Dendritic cell treated with granulocyte-macrophage colony-stimulating factor and Interleukin-4, amounts not matched to agents 40 ng/mL and 50 ng/mL, for 4 days (primary cell): ENCODE measurements around the gene ADAD2.
A peak's percentile ranks its signal among the peaks of the same experiment; 100 is the strongest.

Experiments used
- H3K27ac Mint-ChIP-seq: one replicate; pipeline ENCODE4 v1.8.0; 2022; ENCODE audit warnings: mild to moderate bottlenecking, mixed read lengths
- H3K27me3 Mint-ChIP-seq: one replicate; pipeline ENCODE4 v1.8.0; 2022; ENCODE audit warnings: mild to moderate bottlenecking, mixed read lengths
- H3K36me3 Mint-ChIP-seq: one replicate; pipeline ENCODE4 v1.8.0; 2022; ENCODE audit warnings: low read depth, mixed read lengths
- H3K4me1 Mint-ChIP-seq: one replicate; pipeline ENCODE4 v1.8.0; 2022; ENCODE audit warnings: low read depth, mixed read lengths
- H3K4me3 Mint-ChIP-seq: one replicate; pipeline ENCODE4 v1.8.0; 2022; ENCODE audit warnings: mild to moderate bottlenecking, moderate library complexity, mixed read lengths
- H3K9me3 Mint-ChIP-seq: one replicate; pipeline ENCODE4 v1.8.0; 2022; ENCODE audit warnings: mixed read lengths
- intact Hi-C: fragments of 100-400 bp; cut with micrococcal nuclease; formaldehyde crosslinking; loops from one replicate; pipeline ENCODE4 v1.15.0; 2022

Gene ADAD2

DNA sequence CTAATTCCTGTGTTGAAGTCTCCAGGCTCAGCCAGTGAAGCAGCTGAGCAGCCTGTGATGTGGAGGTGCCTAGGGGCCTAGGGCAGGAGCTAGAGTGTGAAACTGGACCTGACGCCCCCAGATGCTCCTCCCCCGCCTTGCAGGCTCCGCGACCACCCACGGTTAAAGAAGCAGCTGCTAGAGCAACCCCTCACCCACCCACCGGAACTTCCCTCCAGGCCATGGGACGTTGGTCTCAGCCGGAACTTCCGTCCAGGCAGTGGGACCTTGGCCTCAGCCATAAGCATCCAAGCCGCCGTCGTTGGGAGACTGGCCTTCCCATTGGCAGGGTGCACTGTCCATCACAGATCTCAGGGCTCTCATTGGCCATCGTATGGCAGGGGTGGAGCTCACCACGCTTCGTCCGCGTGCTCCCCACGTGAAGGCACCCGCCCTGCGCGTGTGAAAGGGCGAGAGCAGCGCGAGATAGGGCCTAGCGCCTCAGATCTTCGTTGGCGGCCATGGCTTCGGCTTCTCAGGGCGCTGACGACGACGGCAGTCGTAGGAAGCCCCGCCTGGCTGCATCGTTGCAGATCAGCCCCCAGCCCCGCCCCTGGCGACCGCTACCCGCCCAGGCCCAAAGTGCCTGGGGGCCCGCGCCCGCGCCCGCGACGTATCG, at the start of gene ADAD2:
ADAD2 (plus strand) TSS at position 427 of the 658 bp plus-strand sequence; CDS start at position 501, 74 bp downstream.
- H3K4me3 Mint-ChIP-seq = no peak within 1 kb of the TSS
- peaks cover 6% of the 10 kb centered on the region for H3K36me3 Mint-ChIP-seq
- peaks cover 17% of the 10 kb centered on the region for H3K4me1 Mint-ChIP-seq
- peaks cover 14% of the 10 kb centered on the region for H3K27me3 Mint-ChIP-seq
- H3K27ac Mint-ChIP-seq = no peak within 1 kb of the TSS
- intact Hi-C loops = no loop called here
- H3K9me3 Mint-ChIP-seq = no peaks in the 10 kb centered on the region

DNA sequence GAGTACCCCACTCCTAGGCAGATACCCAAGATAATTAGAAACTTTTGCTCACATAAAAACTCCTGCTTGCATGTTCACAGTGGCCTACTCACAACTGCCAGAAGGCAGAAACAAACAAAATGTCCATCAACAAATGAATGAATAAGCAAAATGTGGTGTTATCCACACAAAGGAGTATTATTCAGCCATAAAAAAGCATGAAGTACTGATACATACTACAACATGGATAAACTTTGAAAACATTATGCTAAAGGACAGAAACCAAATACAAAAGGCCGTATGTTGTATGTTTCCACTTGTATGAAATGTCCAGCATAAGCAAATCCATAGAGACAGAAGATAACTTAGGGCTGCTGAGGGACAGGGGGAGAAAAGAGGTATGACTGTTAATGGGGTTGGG, 47.9 kb upstream of the ADAD2 start:
- Mint-ChIP-seq H3K27me3 (peaks cover 21% of the 10 kb centered on the region), H3K36me3 (peaks cover 15% of the 10 kb centered on the region), H3K4me3 (no peak overlapping the region), H3K27ac (no peak overlapping the region), H3K9me3 (no peaks in the 10 kb centered on the region), H3K4me1 (peaks cover 6% of the 10 kb centered on the region)
- intact Hi-C loops = no loop called here

DNA sequence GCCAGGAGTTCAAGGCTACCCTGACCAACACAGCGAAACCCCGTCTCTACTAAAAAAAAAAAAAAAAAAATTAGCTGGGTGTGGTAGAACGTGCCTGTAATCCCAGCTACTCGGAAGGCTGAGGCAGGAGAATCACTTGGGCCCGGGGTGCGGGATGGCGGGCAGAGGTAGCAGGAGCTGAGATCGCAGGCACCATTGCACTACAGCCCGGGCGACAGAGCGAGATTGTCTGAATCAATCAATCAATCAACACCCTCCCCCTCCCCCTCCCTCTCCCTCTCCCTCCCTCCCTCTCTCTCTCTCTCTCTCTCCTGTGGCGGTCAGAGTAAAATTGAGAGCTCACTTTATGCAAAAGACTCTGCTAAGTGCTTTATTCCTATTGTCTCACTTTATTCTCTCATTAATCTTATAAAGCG, 47.2 kb upstream of the ADAD2 start:
- Mint-ChIP-seq H3K9me3 (no peaks in the 10 kb centered on the region), H3K27me3 (peaks cover 21% of the 10 kb centered on the region)
- intact Hi-C loops = loop anchor here (2.0 kb wide), 2 partner anchors 27 to 43 kb away; partner anchors contain the start of genes MBTPS1 and TAF1C

DNA sequence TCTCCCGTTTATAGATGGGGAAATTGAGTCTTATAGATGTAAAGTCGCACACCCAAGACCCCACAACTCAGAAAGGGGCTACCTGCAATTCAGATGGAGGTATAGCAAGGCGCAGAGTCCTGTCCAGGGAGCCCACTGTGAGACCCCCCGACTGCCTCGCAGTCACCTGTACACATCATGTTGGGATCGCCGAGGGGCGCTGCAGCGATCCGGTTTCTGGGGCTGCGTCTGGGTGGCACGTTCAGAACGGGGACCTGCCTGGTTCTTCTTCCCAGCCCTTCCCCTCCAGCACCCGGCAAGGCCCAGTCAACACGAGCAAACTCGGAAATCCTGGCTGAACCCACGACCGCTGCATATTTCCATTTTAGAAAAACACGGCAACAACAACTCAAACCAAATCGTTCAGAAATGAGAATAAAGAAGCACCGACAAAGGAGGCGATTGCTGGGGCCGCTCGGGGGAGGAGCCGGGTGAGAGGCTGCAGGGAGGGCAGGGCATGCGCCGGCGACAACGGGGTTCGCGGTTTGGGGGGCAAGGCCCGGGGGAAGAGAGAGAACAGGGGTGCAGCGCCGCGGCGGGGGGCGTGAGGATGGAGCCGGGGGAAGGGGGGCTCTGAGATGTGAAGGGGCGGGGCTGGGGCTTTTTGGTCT, 46.6 kb upstream of the ADAD2 start:
- intact Hi-C loops = loop anchor here (2.0 kb wide), 2 partner anchors 28 to 42 kb away; partner anchors contain the start of genes MBTPS1 and TAF1C
- Mint-ChIP-seq H3K9me3 (no peaks in the 10 kb centered on the region), H3K4me3 (peak overlapping the region; percentile 88), H3K4me1 (peaks cover 6% of the 10 kb centered on the region), H3K36me3 (peaks cover 9% of the 10 kb centered on the region), H3K27ac (peak overlapping the region; percentile 84), H3K27me3 (peaks cover 22% of the 10 kb centered on the region)

More for the DNA sequence above, 47.2 kb upstream of the ADAD2 start:
- Mint-ChIP-seq H3K4me1 (peaks cover 6% of the 10 kb centered on the region), H3K4me3 (peak overlapping the region; percentile 88), H3K27ac (peak overlapping the region; percentile 84), H3K36me3 (peaks cover 12% of the 10 kb centered on the region)

DNA sequence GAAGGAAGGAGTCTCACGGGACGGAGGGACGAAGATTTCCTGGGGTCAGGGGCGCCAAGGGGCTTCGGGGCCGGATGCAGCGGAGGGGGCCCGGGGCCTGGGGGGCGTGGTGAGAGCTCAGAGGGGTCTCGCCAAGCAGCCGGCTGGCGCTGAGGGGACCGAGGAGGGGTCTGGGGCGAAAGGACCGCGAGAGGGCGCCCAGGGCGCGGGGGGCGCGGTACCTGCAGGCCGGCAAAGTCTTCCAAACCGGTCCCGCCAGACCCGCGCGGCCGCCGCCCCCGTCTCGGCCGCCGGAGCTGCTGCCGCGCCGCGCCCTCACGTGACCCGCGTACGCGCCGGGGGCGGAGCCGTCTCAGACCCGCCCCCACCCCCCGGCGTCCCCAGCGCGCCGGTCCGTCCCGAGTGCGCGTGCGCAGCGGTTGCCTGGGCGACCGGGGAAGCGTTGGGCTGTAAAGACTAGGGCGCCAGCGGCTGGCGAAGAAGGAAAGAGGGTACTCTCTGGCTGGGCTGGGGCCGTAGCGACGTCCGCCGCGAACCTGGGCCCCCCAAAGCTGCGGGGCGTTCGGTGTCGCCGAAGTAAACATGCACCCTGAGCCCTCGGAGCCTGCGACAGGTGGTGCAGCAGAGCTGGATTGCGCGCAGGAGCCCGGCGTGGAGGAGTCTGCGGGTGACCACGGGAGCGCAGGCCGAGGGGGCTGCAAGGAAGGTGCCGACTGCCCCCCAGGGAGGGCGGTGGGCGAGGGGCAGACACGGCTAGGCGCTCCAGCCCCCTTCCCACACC, 45.9 kb upstream of the ADAD2 start, which contains the start of the genes DNAAF1 and HSDL1:
DNAAF1 (plus strand) TSS at position 450 of the 781 bp plus-strand sequence; CDS start at position 583, 133 bp downstream.
HSDL1 (minus strand) TSS at position 319 of the 781 bp plus-strand sequence. CDS start 13,856 bp downstream, outside the sequence.
- Mint-ChIP-seq H3K4me3 (peak within 1 kb of the TSS; percentile 88), H3K4me1 (peaks cover 6% of the 10 kb centered on the region)
- intact Hi-C loops = loop anchor here (2.0 kb wide), 2 partner anchors 28 to 42 kb away; partner anchors contain the start of genes MBTPS1 and TAF1C

DNA sequence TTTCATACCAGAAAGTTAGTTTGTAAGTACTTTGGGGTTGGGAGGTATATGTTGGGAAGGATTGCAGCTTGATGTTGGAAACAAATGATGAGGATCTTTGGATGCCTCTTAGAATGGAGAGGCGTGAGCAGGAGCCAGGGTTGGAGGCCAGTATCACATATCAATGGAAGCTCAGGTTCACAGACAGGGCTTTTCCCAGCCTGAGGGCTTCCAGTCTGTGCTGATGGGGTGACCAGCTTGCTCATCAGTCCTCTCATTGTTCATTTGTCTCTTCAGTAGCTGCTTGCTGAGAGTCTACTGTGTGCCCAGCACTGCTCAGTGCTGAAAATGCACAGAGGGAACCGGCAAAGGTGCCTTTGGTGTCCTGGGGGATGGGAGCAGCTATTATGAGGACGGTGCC, 40.0 kb upstream of the ADAD2 start:
- Mint-ChIP-seq H3K4me1 (no peaks in the 10 kb centered on the region), H3K4me3 (no peak overlapping the region), H3K36me3 (no peaks in the 10 kb centered on the region), H3K27me3 (peaks cover 36% of the 10 kb centered on the region), H3K9me3 (no peaks in the 10 kb centered on the region), H3K27ac (no peak overlapping the region)
- intact Hi-C loops = no loop called here

More for the DNA sequence above, 45.9 kb upstream of the ADAD2 start, which contains the start of the genes DNAAF1 and HSDL1:
- Mint-ChIP-seq H3K36me3 (peaks cover 9% of the 10 kb centered on the region), H3K27ac (peak within 1 kb of the TSS; percentile 84), H3K9me3 (no peaks in the 10 kb centered on the region), H3K27me3 (peaks cover 24% of the 10 kb centered on the region)

DNA sequence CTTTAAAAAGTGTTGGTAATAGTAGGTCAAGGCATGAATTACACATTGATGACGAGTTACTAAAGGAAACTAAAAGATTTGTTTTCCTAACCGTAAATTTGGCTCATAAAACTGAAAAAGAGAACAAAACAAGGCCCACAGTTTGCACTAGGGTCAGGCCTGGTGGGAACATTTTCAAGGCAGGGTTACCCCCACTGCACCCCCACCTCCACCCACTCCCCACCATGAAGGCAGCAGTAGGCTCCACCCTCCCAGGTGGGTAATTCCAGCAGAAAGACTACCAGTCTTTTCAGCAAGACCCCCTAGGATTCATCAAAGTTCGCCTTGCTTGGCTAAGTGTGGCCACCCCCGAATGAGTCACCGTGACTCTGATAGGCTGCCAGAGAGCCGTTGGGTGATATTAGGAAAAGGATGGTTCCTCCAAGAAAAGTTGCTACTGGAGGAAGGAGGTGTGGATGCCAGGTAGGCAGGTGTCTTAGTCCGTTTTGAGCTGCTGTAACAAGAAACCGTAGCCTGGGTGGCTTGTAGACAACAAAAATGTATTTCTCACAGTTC, 37.2 kb upstream of the ADAD2 start:
- Mint-ChIP-seq H3K4me1 (no peaks in the 10 kb centered on the region), H3K36me3 (no peaks in the 10 kb centered on the region), H3K27ac (no peak overlapping the region), H3K4me3 (no peak overlapping the region), H3K27me3 (peaks cover 40% of the 10 kb centered on the region), H3K9me3 (no peaks in the 10 kb centered on the region)
- intact Hi-C loops = no loop called here

DNA sequence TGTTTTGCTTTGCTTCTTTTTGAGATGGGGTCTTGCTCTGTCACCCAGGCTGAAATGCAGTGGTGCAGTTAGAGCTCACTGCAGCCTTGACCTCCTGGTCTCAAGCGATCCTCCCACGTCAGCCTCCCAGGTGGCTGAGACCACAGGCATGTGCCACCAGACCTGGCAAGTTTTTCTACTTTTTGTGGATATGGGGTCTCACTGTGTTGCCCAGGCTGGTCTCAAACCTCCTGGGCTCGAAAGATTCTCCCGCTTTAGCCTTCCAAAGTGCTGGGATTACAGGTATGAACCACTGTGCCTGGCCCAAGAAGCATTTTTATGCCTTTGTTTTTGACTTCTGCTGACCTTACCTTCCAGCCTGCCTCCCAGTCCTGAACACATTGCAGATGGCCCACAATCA, 35.7 kb upstream of the ADAD2 start:
- Mint-ChIP-seq H3K4me1 (no peaks in the 10 kb centered on the region), H3K27ac (no peak overlapping the region), H3K9me3 (no peaks in the 10 kb centered on the region), H3K36me3 (no peaks in the 10 kb centered on the region), H3K27me3 (peaks cover 46% of the 10 kb centered on the region), H3K4me3 (no peak overlapping the region)
- intact Hi-C loops = no loop called here

DNA sequence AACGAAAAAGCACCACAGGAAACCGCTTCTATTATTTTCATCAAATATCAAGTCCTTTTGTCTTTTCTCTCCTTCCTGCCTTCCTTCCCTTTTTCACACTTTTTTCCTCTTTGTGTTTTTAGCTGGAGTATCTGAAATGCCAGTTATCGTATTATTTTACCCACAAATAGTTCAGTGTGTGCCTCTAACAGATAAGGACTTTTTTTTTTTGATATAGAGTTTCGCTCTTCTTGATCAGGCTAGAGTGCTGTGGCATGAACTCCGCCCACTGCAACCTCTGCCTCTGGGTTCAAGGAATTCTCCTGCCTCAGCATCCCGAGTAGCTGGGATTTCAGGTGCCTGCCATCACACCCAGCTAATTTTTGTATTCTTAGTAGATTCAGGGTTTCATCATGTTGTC, 35.2 kb upstream of the ADAD2 start:
- no peak overlapping the region for H3K4me3 Mint-ChIP-seq
- no peaks in the 10 kb centered on the region for H3K9me3 Mint-ChIP-seq
- no peaks in the 10 kb centered on the region for H3K36me3 Mint-ChIP-seq
- H3K4me1 Mint-ChIP-seq = no peaks in the 10 kb centered on the region
- no peak overlapping the region for H3K27ac Mint-ChIP-seq
- H3K27me3 Mint-ChIP-seq = peaks cover 49% of the 10 kb centered on the region
- intact Hi-C loops = no loop called here

DNA sequence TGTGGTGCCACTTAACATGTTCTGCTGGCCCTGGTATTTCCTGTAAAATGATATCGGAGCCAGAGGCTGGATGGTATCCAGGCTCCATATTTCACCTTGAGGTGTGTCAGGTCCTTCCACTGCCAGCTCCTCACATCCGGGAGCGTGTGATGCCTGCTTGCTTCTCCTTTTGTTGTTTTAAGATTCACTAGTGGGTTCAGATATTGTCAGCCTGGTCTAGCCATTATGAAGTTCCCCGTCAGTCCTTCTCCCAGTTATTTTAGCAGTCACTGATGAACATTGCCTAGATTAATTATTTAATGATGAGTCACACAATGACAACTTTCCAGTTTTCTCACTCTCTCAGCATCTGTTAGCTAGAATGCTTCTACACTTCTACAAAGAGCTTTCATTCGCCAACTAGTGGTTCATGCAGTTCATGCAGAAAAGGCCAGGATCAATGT, 34.6 kb upstream of the ADAD2 start:
- H3K4me1 Mint-ChIP-seq = no peaks in the 10 kb centered on the region
- H3K36me3 Mint-ChIP-seq = no peaks in the 10 kb centered on the region
- intact Hi-C loops = no loop called here
- H3K9me3 Mint-ChIP-seq = no peaks in the 10 kb centered on the region
- no peak overlapping the region for H3K4me3 Mint-ChIP-seq
- H3K27ac Mint-ChIP-seq = no peak overlapping the region
- peaks cover 48% of the 10 kb centered on the region for H3K27me3 Mint-ChIP-seq

DNA sequence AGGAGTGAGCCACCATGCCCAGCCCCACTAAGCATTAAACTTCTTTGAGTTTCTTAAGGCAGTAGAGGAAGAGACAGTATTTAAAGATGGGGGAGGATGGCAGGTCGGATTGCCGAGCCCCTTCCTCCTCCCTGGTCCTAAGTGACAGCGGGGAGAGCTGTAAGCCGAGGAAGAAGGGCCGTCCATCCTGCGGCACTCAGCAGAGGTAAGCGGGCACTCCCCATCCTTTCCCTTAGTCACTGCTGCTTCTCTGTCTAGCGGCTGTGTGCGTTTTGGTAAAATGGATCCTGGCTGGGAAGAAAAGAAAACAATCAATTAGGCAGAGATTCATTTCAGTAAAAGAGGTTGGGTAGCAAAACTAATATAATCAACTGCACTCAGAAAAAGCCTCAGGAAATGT, 31.9 kb upstream of the ADAD2 start:
- no peak overlapping the region for H3K4me3 Mint-ChIP-seq
- H3K4me1 Mint-ChIP-seq = no peaks in the 10 kb centered on the region
- intact Hi-C loops = no loop called here

DNA sequence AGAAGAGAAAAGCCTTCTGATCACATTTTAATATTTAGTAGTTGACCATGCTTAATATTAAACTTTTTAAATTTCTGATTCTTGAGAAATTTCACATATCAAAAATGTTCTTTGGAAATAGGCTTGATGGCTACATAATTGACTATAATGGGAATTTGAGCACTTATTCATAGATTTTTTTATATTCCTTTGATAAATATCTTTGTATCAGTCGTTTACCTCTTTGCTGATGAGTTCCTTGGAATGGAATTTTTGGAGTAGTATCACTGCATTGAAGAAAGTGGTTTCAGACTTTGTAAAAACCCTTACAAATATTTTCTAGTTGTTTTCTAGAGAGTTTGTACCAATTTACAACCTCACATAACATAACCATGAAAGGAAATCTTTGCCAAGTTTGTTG, 31.2 kb upstream of the ADAD2 start:
- H3K9me3 Mint-ChIP-seq = no peaks in the 10 kb centered on the region

More for the DNA sequence above, 31.9 kb upstream of the ADAD2 start:
- Mint-ChIP-seq H3K27me3 (peaks cover 56% of the 10 kb centered on the region), H3K27ac (no peak overlapping the region), H3K36me3 (no peaks in the 10 kb centered on the region), H3K9me3 (no peaks in the 10 kb centered on the region)

DNA sequence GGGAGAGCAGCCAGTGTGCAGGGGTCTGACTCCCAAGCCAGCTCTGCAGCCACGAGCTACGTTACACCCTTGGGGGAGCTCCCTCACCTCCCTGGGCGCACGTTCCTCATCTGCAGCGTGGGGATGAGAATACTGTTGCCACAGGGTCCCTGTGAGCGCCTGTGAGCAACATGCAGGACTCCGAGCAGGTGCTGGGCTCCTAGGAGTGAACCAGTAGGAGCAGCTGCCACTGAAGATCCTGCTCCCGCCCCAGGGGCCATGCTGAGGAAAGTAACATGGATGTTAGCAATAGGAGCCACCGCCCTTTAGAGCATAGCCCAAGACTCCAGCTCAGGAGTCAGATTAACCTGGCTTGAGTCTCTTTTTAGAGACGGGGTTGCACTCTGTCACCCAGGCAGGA, 29.9 kb upstream of the ADAD2 start:
- Mint-ChIP-seq H3K36me3 (no peaks in the 10 kb centered on the region), H3K4me1 (no peaks in the 10 kb centered on the region), H3K4me3 (no peak overlapping the region), H3K27ac (no peak overlapping the region), H3K9me3 (no peaks in the 10 kb centered on the region), H3K27me3 (peaks cover 54% of the 10 kb centered on the region)
- intact Hi-C loops = no loop called here

More for the DNA sequence above, 31.2 kb upstream of the ADAD2 start:
- H3K4me1 Mint-ChIP-seq = no peaks in the 10 kb centered on the region
- no peaks in the 10 kb centered on the region for H3K36me3 Mint-ChIP-seq
- no peak overlapping the region for H3K4me3 Mint-ChIP-seq
- intact Hi-C loops = no loop called here
- peaks cover 58% of the 10 kb centered on the region for H3K27me3 Mint-ChIP-seq
- H3K27ac Mint-ChIP-seq = no peak overlapping the region
